ENCODE results near the gene CCDC68. TPM values are rescaled to one million over a fixed set of nuclear protein-coding genes. Genes with fewer than 3 reads are reported as not detected.

Gene CCDC68
- total RNA-seq, 1 donor from 2014 or later: 4.1 TPM

GRCh38 chr18:54962919-54963645 is 3.8 kb upstream of the CCDC68 start:
- no peak for DNase-seq (ENCODE audit: low spot score)
- intact Hi-C loops (cut with DNase I): no loop called here

GRCh38 chr18:54961868-54962267 is 2.6 kb upstream of the CCDC68 start:
- DNase-seq (ENCODE audit: low spot score): no peak
- intact Hi-C loops (cut with DNase I): no loop called here

- no peak for DNase-seq (ENCODE audit: low spot score)
- intact Hi-C loops (cut with DNase I): no loop called here
Observed at GRCh38 chr18:54961016-54961423, 1.8 kb upstream of the CCDC68 start.

- intact Hi-C loops (cut with DNase I): no loop called here
- DNase-seq (ENCODE audit: low spot score): no peak
Observed at GRCh38 chr18:54960197-54960596, 936 bp upstream of the CCDC68 start.

- intact Hi-C loops (cut with DNase I): no loop called here
- no peak for DNase-seq (ENCODE audit: low spot score)
Observed at GRCh38 chr18:54957996-54958395, 1.3 kb downstream of the CCDC68 start.

- intact Hi-C loops (cut with DNase I): no loop called here
- no peak for DNase-seq (ENCODE audit: low spot score)
Observed at GRCh38 chr18:54957296-54957832, 1.9 kb downstream of the CCDC68 start.

- DNase-seq (ENCODE audit: low spot score): no peak
- intact Hi-C loops (cut with DNase I): no loop called here
Observed at GRCh38 chr18:54956506-54956905, 2.8 kb downstream of the CCDC68 start.

- no peak for DNase-seq (ENCODE audit: low spot score)
- intact Hi-C loops (cut with DNase I): no loop called here
Observed at GRCh38 chr18:54952026-54952425, 7.2 kb downstream of the CCDC68 start.

- no peak for DNase-seq (ENCODE audit: low spot score)
- intact Hi-C loops (cut with DNase I): no loop called here
Observed at GRCh38 chr18:54950221-54950620, 9.0 kb downstream of the CCDC68 start.

GRCh38 chr18:54949588-54949987 is 9.7 kb downstream of the CCDC68 start:
- intact Hi-C loops (cut with DNase I): no loop called here
- no peak for DNase-seq (ENCODE audit: low spot score)

- intact Hi-C loops (cut with DNase I): no loop called here
- no peak for DNase-seq (ENCODE audit: low spot score)
Observed at GRCh38 chr18:54948350-54948837, 10.9 kb downstream of the CCDC68 start.

GRCh38 chr18:54947091-54947490 is 12.2 kb downstream of the CCDC68 start:
- intact Hi-C loops (cut with DNase I): no loop called here
- DNase-seq (ENCODE audit: low spot score): no peak

GRCh38 chr18:54946149-54946581 is 13.1 kb downstream of the CCDC68 start:
- intact Hi-C loops (cut with DNase I): no loop called here
- DNase-seq (ENCODE audit: low spot score): no peak

GRCh38 chr18:54945576-54946125 is 13.6 kb downstream of the CCDC68 start:
- intact Hi-C loops (cut with DNase I): no loop called here
- no peak for DNase-seq (ENCODE audit: low spot score)

GRCh38 chr18:54942569-54942968 is 16.7 kb downstream of the CCDC68 start:
- intact Hi-C loops (cut with DNase I): no loop called here
- no peak for DNase-seq (ENCODE audit: low spot score)

GRCh38 chr18:54942144-54942543 is 17.1 kb downstream of the CCDC68 start:
- intact Hi-C loops (cut with DNase I): no loop called here

GRCh38 chr18:54939361-54939917 is 19.8 kb downstream of the CCDC68 start:
- no peak for DNase-seq (ENCODE audit: low spot score)
- intact Hi-C loops (cut with DNase I): no loop called here

More at GRCh38 chr18:54942144-54942543, 17.1 kb downstream of the CCDC68 start:
- no peak for DNase-seq (ENCODE audit: low spot score)

GRCh38 chr18:54938506-54938905 is 20.8 kb downstream of the CCDC68 start:
- intact Hi-C loops (cut with DNase I): no loop called here
- DNase-seq (ENCODE audit: low spot score): no peak

- no peak for DNase-seq (ENCODE audit: low spot score)
- intact Hi-C loops (cut with DNase I): no loop called here
Observed at GRCh38 chr18:54932472-54932871, 26.8 kb downstream of the CCDC68 start.

GRCh38 chr18:54931152-54931551 is 28.1 kb downstream of the CCDC68 start:
- intact Hi-C loops (cut with DNase I): no loop called here
- no peak for DNase-seq (ENCODE audit: low spot score)

GRCh38 chr18:54928236-54928635 is 31.0 kb downstream of the CCDC68 start:
- DNase-seq (ENCODE audit: low spot score): no peak
- intact Hi-C loops (cut with DNase I): no loop called here
